ENCODE results near the gene VAPA. TPM values are rescaled to one million over a fixed set of nuclear protein-coding genes. Genes with fewer than 3 reads are reported as not detected.
A peak's percentile ranks its signal among the peaks of the same experiment; 100 is the strongest.

The VAPA gene, protein sequence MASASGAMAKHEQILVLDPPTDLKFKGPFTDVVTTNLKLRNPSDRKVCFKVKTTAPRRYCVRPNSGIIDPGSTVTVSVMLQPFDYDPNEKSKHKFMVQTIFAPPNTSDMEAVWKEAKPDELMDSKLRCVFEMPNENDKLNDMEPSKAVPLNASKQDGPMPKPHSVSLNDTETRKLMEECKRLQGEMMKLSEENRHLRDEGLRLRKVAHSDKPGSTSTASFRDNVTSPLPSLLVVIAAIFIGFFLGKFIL
- total RNA-seq (100 to 1,000 TPM; 162 to 177 TPM), total RNA-seq (121 to 283 (median 174) reads per million in 172 experiments)
- 98.4 TPM for polyA plus RNA-seq (2013, experiment 1 of 2)
- 115 TPM for polyA plus RNA-seq (2013, experiment 2 of 2)

DNA sequence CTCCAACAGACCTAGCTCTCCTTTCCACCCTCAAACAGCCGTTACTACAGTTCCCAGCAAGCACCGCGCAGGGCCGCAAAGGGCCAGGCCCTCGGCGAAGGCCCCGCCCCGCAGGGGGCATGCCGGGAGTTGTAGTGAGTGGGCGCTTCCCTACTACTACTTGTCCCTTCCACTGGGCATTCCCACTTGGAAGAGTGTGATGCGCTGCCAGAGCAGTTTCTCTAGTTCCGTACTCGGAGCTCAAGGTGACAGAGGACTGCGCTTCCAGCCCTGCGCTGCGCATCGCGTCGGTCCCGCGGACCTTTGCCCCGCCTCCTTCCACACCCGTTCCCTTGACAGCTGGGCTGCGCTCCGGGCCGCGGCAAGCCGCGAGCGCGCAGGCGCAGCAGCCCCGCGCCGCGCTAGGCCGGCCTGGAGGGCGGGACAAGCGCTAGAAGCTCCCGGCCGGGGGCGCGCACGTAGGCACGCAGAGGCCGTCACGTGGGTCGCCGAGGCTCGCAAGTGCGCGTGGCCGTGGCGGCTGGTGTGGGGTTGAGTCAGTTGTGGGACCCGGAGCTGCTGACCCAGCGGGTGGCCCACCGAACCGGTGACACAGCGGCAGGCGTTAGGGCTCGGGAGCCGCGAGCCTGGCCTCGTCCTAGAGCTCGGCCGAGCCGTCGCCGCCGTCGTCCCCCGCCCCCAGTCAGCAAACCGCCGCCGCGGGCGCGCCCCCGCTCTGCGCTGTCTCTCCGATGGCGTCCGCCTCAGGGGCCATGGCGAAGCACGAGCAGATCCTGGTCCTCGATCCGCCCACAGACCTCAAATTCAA is at the start of gene VAPA:
Gene VAPA (plus strand): TSS at position 491 of the 808 bp plus-strand sequence. CDS start 241 bp downstream, at position 732.
- Histone ChIP-seq H3K36me3 (ENCODE audit: insufficient read depth, low read length) (no peaks in the 10 kb centered on the region), H3K27me3 (ENCODE audit: control insufficient read depth in 1 of 2, insufficient read depth in 2 of 2, low read length in 2 of 2) (no peaks in the 10 kb centered on the region), H3K9me3 (ENCODE audit: control insufficient read depth in 1 of 2, insufficient read depth in 1 of 2, low read length in 2 of 2) (no peaks in the 10 kb centered on the region), H3K4me3 (ENCODE audit: low read length) (peak within 1 kb of the TSS; percentile 68), H3K4me1 (ENCODE audit: insufficient read depth, low read length) (peaks cover 21% of the 10 kb centered on the region), H3K27ac (ENCODE audit: low read depth in 1 of 2, low read length in 2 of 2) (peak within 1 kb of the TSS; percentile 93 to 94)
- Mint-ChIP-seq H3K4me3 (peak within 1 kb of the TSS; percentile 95), H3K36me3 (ENCODE audit: low read depth) (peaks cover 6% of the 10 kb centered on the region), H3K4me1 (ENCODE audit: low read depth) (peaks cover 31% of the 10 kb centered on the region), H3K27ac (peak within 1 kb of the TSS; percentile 98), H3K27me3 (peaks cover 8% of the 10 kb centered on the region), H3K9me3 (no peaks in the 10 kb centered on the region)
- TF ChIP-seq, protein P1, sequence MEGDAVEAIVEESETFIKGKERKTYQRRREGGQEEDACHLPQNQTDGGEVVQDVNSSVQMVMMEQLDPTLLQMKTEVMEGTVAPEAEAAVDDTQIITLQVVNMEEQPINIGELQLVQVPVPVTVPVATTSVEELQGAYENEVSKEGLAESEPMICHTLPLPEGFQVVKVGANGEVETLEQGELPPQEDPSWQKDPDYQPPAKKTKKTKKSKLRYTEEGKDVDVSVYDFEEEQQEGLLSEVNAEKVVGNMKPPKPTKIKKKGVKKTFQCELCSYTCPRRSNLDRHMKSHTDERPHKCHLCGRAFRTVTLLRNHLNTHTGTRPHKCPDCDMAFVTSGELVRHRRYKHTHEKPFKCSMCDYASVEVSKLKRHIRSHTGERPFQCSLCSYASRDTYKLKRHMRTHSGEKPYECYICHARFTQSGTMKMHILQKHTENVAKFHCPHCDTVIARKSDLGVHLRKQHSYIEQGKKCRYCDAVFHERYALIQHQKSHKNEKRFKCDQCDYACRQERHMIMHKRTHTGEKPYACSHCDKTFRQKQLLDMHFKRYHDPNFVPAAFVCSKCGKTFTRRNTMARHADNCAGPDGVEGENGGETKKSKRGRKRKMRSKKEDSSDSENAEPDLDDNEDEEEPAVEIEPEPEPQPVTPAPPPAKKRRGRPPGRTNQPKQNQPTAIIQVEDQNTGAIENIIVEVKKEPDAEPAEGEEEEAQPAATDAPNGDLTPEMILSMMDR (IDR thresholded peaks at IDR 0.05) = no peak
- ChIA-PET CTCF (interaction anchor here (1.9 kb wide), 1 partner anchor 1305 kb away, joined by 8 read pairs; the partner anchor contains the start of gene RAB12), POLR2A (interaction anchor here (0.6 to 2.7 kb wide), 24 partner anchors 8 to 1995 kb away, joined by 3 to 23 read pairs (median 6); partner anchors contain the start of genes ANKRD12, CHMP1B, MPPE1 and NAPG)
- DNase-seq = peak; percentile 85 to 99 (median 91)
- intact Hi-C loops (cut with DNase I, micrococcal nuclease) = loop anchor here (2.0 to 10.0 kb wide), 10 partner anchors 37 to 1939 kb away; partner anchors contain the start of genes NDUFV2 (in 2 of the 2), CHMP1B (in 1 of the 2), PPP4R1 (in 1 of the 2) and RALBP1 (in 1 of the 2)
- peak; percentile 81 for ATAC-seq (ENCODE audit: poor library complexity)

DNA sequence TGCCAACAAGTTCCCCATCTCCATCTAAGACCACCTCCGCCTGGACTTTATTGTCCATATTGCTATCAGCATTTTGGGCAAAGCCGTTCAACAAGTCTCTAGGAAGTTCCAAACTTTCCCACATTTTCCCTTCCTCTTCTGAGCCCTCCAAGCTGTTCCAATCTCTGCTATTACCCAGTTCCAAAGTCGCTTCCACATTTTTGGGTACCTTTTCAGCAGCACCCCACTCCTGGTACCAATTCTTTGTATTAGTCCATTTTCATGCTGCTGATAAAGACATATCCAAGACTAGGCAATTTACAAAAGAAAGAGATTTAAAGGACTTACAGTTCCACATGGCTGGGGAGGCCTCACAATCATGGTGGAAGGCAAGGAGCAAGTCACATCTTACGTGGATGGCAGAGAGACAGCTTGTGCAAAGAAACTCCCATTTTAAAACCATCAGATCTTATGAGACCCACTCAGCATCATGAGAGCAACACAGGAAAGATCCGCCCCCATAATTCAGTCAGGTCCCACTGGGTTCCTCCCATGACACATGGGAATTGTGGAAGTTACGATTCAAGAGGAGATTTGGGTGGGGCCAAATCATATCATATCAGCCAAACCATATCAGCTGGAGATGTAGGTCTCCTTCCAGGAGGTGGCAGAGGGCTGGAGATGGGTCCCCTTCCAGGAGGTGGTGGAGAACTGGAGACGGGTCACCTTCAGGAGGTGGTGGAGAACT is 47.9 kb upstream of the VAPA start:
- POLR2A ChIA-PET = no interaction called here
- intact Hi-C loops (cut with DNase I, micrococcal nuclease) = no loop called here
- H3K36me3 Mint-ChIP-seq (ENCODE audit: low read depth) = no peaks in the 10 kb centered on the region
- ATAC-seq (ENCODE audit: poor library complexity) (no peak), DNase-seq (no peak)
- H3K4me3 Mint-ChIP-seq = no peak overlapping the region
- Histone ChIP-seq H3K4me3 (ENCODE audit: low read length) (no peak overlapping the region), H3K4me1 (ENCODE audit: insufficient read depth, low read length) (no peaks in the 10 kb centered on the region), H3K27ac (ENCODE audit: low read depth in 1 of 2, low read length in 2 of 2) (no peak overlapping the region), H3K9me3 (ENCODE audit: control insufficient read depth in 1 of 2, insufficient read depth in 1 of 2, low read length in 2 of 2) (peaks cover 15 to 20% of the 10 kb centered on the region in 2 experiments), H3K36me3 (ENCODE audit: insufficient read depth, low read length) (no peaks in the 10 kb centered on the region), H3K27me3 (ENCODE audit: control insufficient read depth in 1 of 2, insufficient read depth in 2 of 2, low read length in 2 of 2) (no peaks in the 10 kb centered on the region)
- peaks cover 9% of the 10 kb centered on the region for H3K9me3 Mint-ChIP-seq
- TF ChIP-seq, protein P1 (IDR thresholded peaks at IDR 0.05) = no peak
- H3K27me3 Mint-ChIP-seq = peaks cover 20% of the 10 kb centered on the region
- H3K27ac Mint-ChIP-seq = no peak overlapping the region
- CTCF ChIA-PET = no interaction called here
- no peaks in the 10 kb centered on the region for H3K4me1 Mint-ChIP-seq (ENCODE audit: low read depth)

DNA sequence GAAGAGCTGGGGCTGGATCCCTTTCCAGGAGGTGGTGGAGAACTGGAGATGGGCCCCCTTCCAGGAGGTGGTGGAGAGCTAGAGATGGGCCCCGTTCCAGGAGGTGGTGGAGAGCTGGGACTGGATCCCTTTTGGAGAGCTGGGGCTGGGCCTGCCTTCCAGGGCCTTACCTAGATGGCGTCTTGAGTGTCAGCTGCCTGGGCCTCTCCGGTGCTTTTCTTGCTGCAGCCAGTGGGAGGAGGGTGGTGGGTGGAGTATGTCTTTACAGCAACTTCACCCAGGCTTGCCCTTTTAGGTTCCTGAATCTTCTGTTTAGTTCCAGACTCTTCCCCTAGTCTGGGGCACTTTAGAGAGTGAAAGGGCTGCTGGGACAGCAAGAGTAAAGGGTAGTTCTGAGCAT is 47.2 kb upstream of the VAPA start:
- Mint-ChIP-seq H3K36me3 (ENCODE audit: low read depth) (no peaks in the 10 kb centered on the region), H3K27ac (no peak overlapping the region), H3K4me1 (ENCODE audit: low read depth) (no peaks in the 10 kb centered on the region), H3K27me3 (peaks cover 27% of the 10 kb centered on the region), H3K9me3 (peaks cover 9% of the 10 kb centered on the region), H3K4me3 (no peak overlapping the region)
- ChIA-PET CTCF (no interaction called here), POLR2A (no interaction called here)
- TF ChIP-seq, protein P1 (IDR thresholded peaks at IDR 0.05) = no peak
- Histone ChIP-seq H3K4me3 (ENCODE audit: low read length) (no peak overlapping the region), H3K9me3 (ENCODE audit: control insufficient read depth in 1 of 2, insufficient read depth in 1 of 2, low read length in 2 of 2) (peaks cover 15 to 20% of the 10 kb centered on the region in 2 experiments), H3K36me3 (ENCODE audit: insufficient read depth, low read length) (no peaks in the 10 kb centered on the region), H3K27ac (ENCODE audit: low read depth in 1 of 2, low read length in 2 of 2) (no peak overlapping the region), H3K4me1 (ENCODE audit: insufficient read depth, low read length) (no peaks in the 10 kb centered on the region), H3K27me3 (ENCODE audit: control insufficient read depth in 1 of 2, insufficient read depth in 2 of 2, low read length in 2 of 2) (no peaks in the 10 kb centered on the region)
- DNase-seq (no peak), ATAC-seq (ENCODE audit: poor library complexity) (no peak)
- intact Hi-C loops (cut with DNase I, micrococcal nuclease) = no loop called here
